ENCODE data around the gene PAN3.

The PAN3 gene

DNA sequence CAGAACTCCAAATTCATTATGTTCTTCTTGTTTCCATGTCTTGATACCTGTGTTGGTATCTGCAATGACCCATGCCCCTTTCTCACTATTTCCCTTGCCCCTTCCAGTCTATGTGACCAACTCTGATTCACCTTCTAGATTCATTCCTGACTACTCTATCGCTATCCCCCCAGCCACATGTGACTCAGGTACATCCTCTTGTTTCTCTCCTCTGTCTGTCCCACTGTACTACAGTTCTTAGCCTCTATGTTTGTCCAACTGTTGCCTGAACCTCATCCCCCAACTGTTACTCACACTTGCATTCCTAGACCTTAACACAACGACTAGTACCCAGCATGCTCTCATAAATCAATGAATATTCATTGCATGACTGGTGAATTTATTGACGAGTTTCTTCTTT is 27.9 kb upstream of the PAN3 start:
- Histone ChIP-seq H3K36me3 (no peaks in the 10 kb centered on the region), H3K27me3 (no peaks in the 10 kb centered on the region), H3K27ac (no peak overlapping the region), H3K9me3 (no peaks in the 10 kb centered on the region), H3K4me3 (ENCODE audit: low read depth in 1 of 2, low read length in 1 of 2) (no peak overlapping the region), H3K4me1 (ENCODE audit: control insufficient read depth in 1 of 2, insufficient read depth in 1 of 2, low read depth in 1 of 2, low read length in 1 of 2) (peaks cover 0 to 11% of the 10 kb centered on the region in 2 experiments)
- TF ChIP-seq, protein P1, sequence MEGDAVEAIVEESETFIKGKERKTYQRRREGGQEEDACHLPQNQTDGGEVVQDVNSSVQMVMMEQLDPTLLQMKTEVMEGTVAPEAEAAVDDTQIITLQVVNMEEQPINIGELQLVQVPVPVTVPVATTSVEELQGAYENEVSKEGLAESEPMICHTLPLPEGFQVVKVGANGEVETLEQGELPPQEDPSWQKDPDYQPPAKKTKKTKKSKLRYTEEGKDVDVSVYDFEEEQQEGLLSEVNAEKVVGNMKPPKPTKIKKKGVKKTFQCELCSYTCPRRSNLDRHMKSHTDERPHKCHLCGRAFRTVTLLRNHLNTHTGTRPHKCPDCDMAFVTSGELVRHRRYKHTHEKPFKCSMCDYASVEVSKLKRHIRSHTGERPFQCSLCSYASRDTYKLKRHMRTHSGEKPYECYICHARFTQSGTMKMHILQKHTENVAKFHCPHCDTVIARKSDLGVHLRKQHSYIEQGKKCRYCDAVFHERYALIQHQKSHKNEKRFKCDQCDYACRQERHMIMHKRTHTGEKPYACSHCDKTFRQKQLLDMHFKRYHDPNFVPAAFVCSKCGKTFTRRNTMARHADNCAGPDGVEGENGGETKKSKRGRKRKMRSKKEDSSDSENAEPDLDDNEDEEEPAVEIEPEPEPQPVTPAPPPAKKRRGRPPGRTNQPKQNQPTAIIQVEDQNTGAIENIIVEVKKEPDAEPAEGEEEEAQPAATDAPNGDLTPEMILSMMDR (IDR thresholded peaks at IDR 0.05) = no peak

DNA sequence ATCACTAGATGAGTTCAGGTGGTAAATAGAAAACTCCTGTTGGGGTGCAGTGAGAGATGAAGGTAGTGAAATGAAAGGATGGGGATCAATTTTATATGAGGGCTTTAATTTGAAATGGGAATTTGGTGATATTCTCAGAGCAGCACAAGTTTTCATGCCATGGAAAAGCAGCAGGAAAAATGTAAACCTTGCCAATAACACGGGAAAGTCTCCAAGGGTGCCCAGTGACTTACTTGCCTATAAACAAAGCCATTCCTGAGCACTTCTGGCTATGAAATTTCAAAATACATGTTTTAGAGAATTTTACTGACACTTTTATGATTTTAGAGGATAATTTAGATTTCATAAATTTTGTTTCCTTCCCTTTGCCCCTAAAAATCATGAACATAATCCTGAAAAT is 21.6 kb upstream of the PAN3 start:
- Histone ChIP-seq H3K4me3 (ENCODE audit: low read depth in 1 of 2, low read length in 1 of 2) (no peak overlapping the region), H3K36me3 (no peaks in the 10 kb centered on the region), H3K27me3 (no peaks in the 10 kb centered on the region), H3K27ac (no peak overlapping the region), H3K9me3 (no peaks in the 10 kb centered on the region), H3K4me1 (ENCODE audit: control insufficient read depth in 1 of 2, insufficient read depth in 1 of 2, low read depth in 1 of 2, low read length in 1 of 2) (no peaks in the 10 kb centered on the region)
- TF ChIP-seq, protein P1 (IDR thresholded peaks at IDR 0.05) = no peak

DNA sequence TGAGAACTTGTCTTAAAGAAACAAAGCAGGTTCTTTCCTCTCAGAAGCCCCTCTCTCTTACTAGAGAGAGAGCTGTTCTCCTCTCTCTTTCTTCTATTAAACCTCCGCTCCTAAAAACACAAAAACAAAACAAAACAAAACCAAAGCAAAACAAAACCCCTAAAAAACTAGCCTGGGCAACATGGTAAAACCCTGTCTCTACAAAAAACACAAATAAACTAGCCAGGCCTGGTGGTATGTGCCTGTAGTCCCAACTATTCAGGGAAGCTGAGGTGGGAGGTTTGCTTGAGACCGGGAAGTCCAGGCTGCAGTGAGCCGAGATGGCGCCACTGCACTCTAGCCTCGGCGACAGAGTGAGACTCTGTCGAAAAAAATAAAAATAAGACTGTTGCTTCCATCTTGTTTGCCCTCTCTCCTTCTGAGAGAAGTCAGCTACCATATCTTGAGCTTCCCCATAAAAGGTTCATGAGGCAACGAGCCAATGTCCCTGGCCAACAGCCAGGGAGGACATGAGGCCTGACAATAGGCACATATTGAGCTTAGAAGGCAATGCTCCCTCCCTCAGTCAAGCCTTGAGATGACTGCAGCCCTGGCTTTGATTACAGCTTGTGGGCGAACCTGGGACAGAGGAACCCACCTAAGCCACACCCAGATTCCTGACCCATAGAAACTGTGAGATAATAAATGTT is 20.5 kb upstream of the PAN3 start:
- Histone ChIP-seq H3K27ac (no peak overlapping the region), H3K4me3 (ENCODE audit: low read depth in 1 of 2, low read length in 1 of 2) (no peak overlapping the region), H3K4me1 (ENCODE audit: control insufficient read depth in 1 of 2, insufficient read depth in 1 of 2, low read depth in 1 of 2, low read length in 1 of 2) (no peaks in the 10 kb centered on the region), H3K9me3 (no peaks in the 10 kb centered on the region), H3K36me3 (no peaks in the 10 kb centered on the region), H3K27me3 (no peaks in the 10 kb centered on the region)
- TF ChIP-seq, protein P1 (IDR thresholded peaks at IDR 0.05) = no peak

DNA sequence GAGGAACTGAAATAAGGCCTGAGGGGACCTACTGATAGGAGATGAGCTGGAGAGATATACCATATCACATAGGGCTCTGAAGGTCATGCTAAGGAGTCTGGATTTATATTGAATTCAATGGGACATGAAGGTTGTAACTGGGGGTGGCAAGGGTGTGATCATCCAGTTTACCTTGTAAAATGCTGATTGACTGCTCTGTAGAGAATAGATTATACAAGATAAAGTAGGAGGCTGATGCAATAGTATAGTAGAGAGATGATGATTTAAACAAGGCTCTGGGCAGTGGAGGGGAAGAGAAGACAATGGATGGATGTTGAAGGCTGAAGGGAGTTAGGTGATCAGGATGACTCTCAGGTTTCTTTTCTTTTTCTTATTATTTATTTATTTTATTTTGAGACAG is 18.0 kb upstream of the PAN3 start:
- no peaks in the 10 kb centered on the region for H3K4me1 ChIP-seq (ENCODE audit: control insufficient read depth in 1 of 2, insufficient read depth in 1 of 2, low read depth in 1 of 2, low read length in 1 of 2)
- H3K36me3 ChIP-seq = no peaks in the 10 kb centered on the region
- no peaks in the 10 kb centered on the region for H3K9me3 ChIP-seq
- no peak overlapping the region for H3K4me3 ChIP-seq (ENCODE audit: low read depth in 1 of 2, low read length in 1 of 2)
- TF ChIP-seq, protein P1 (IDR thresholded peaks at IDR 0.05) = no peak
- H3K27ac ChIP-seq = no peak overlapping the region
- H3K27me3 ChIP-seq = no peaks in the 10 kb centered on the region

DNA sequence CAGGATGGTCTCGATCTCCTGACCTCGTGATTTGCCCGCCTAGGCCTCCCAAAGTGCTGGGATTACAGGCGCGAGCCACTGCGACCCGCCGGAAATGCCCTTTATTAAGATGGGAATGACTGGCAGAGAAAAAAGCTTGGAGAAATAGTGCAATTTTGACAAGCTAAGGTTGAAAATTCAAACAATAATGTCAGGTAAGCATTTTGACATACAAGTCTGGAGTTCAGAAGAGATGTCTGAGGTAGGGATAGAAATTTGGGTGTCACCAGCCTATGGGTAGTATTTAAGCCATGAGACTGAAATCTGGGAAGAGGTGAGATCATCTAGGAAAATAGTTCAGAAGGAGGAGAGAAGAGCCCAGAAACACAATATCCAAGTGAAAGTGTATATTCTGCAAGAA is 17.1 kb upstream of the PAN3 start:
- Histone ChIP-seq H3K4me1 (ENCODE audit: control insufficient read depth in 1 of 2, insufficient read depth in 1 of 2, low read depth in 1 of 2, low read length in 1 of 2) (no peaks in the 10 kb centered on the region), H3K36me3 (no peaks in the 10 kb centered on the region), H3K27me3 (no peaks in the 10 kb centered on the region), H3K4me3 (ENCODE audit: low read depth in 1 of 2, low read length in 1 of 2) (no peak overlapping the region), H3K27ac (no peak overlapping the region), H3K9me3 (no peaks in the 10 kb centered on the region)
- TF ChIP-seq, protein P1 (IDR thresholded peaks at IDR 0.05) = no peak
